ENCODE results near the gene ERV3-1. TPM values are rescaled to one million over a fixed set of nuclear protein-coding genes. Genes with fewer than 3 reads are reported as not detected.

Gene ERV3-1
- total RNA-seq, 1 experiment from 2014 or later, result 10.2 TPM

DNA sequence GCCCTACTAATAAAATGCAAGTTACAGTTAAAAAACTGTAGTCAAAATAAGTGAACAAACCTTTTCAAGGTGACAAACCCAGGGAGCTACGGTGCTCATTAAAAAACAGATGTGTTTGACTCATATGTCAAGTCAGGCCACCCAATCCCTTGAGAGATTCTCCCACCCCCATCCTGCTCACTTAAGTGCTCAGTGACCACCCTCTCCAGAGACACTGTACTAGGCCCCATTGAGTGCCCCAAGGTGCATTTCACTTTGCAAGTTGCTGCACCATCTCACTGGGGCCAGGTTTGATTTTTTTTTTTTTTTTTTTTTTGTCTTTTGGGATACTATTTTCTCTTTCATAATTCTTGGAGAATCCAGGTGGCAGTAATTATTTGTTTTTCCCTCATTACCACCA, 1.9 kb downstream of the ERV3-1 start (continued):
- TF ChIP-seq ATF6 (CRISPR knock-in tag; IDR thresholded peaks at IDR 0.05) (no peak), ETV6 (CRISPR knock-in tag; IDR thresholded peaks at IDR 0.05) (no peak), JAZF1 (CRISPR knock-in tag; IDR thresholded peaks at IDR 0.05) (no peak), ZNF425 (CRISPR knock-in tag; conservative IDR thresholded peaks at IDR 0.05) (no peak), MAX (CRISPR knock-in tag; IDR thresholded peaks at IDR 0.05) (no peak), KAT7 (CRISPR knock-in tag; IDR thresholded peaks at IDR 0.05; ENCODE audit: borderline replicate concordance) (no peak), ESRRA (CRISPR knock-in tag; IDR thresholded peaks at IDR 0.05; ENCODE audit: borderline replicate concordance) (no peak), IRF1 (CRISPR knock-in tag; IDR thresholded peaks at IDR 0.05) (no peak), SMAD4 (CRISPR knock-in tag; IDR thresholded peaks at IDR 0.05) (no peak)
- TF ChIP-seq, protein P1, sequence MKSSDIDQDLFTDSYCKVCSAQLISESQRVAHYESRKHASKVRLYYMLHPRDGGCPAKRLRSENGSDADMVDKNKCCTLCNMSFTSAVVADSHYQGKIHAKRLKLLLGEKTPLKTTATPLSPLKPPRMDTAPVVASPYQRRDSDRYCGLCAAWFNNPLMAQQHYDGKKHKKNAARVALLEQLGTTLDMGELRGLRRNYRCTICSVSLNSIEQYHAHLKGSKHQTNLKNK (CRISPR knock-in tag; IDR thresholded peaks at IDR 0.05), result no peak
- TF ChIP-seq, protein P2, sequence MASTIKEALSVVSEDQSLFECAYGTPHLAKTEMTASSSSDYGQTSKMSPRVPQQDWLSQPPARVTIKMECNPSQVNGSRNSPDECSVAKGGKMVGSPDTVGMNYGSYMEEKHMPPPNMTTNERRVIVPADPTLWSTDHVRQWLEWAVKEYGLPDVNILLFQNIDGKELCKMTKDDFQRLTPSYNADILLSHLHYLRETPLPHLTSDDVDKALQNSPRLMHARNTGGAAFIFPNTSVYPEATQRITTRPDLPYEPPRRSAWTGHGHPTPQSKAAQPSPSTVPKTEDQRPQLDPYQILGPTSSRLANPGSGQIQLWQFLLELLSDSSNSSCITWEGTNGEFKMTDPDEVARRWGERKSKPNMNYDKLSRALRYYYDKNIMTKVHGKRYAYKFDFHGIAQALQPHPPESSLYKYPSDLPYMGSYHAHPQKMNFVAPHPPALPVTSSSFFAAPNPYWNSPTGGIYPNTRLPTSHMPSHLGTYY (CRISPR knock-in tag; IDR thresholded peaks at IDR 0.05), result no peak

DNA sequence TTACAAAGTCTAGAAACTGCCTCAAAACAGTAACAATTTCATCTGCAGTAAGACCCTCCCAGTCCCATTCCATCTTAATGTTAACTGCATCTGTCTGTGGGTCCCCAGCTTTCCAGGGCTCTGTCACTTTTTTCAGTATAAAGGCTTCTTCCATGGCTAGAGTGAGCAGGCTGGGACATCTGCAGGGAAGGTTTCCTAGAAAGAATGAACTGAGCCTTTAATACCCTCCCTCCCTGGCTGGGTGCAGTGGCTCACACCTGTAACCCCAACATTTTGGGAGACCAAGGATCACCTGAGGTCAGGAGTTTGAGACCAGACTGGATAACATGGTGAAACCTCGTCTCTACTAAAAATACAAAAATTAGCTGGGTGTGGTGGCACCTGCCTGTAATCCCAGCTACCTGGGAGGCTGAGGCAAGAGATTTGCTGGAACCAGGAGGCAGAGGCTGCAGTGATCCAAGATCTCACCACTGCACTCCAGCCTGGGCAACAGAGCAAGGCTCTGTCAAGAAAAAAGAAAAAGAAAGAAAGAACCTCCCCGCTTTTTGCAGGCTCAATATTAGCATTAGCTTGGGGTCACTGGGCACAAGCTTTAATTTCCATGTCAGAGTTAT, 3.4 kb downstream of the ERV3-1 start:
- DNase-seq (ENCODE audit: low spot score) (no peak), ATAC-seq (no peak)
- peaks cover 52% of the 10 kb centered on the region for H3K9me3 Mint-ChIP-seq
- POLR2A ChIA-PET, result no interaction called here
- no peak overlapping the region for H3K4me3 Mint-ChIP-seq
- H3K27me3 Mint-ChIP-seq (ENCODE audit: low read depth), result no peaks in the 10 kb centered on the region; the same call in 1 of the 2 replicates
- TF ChIP-seq GABPB1 (CRISPR knock-in tag; IDR thresholded peaks at IDR 0.05), result peak; percentile 15; the same call in 1 of the 2 replicates
- no peak for TF ChIP-seq JUN (CRISPR knock-in tag; IDR thresholded peaks at IDR 0.05)
- TF ChIP-seq FOXJ3 (CRISPR knock-in tag; IDR thresholded peaks at IDR 0.05; ENCODE audit: borderline replicate concordance), result no peak
- TF ChIP-seq ZBTB21 (CRISPR knock-in tag; IDR thresholded peaks at IDR 0.05; ENCODE audit: borderline replicate concordance), result no peak
- H3K4me1 Mint-ChIP-seq, result peaks cover 35% of the 10 kb centered on the region
- peaks cover 56% of the 10 kb centered on the region for H3K36me3 Mint-ChIP-seq
- no peak overlapping the region for H3K27ac Mint-ChIP-seq
- CTCF ChIA-PET, result no interaction called here

- H3K4me1 Mint-ChIP-seq, result peaks cover 40% of the 10 kb centered on the region
- no peak for ATAC-seq
- H3K9me3 Mint-ChIP-seq, result peaks cover 60% of the 10 kb centered on the region
- ChIA-PET POLR2A (no interaction called here), CTCF (no interaction called here)
- no peak overlapping the region for H3K27ac Mint-ChIP-seq
- DNase-seq (ENCODE audit: low spot score), result no peak
- H3K36me3 Mint-ChIP-seq, result peaks cover 70% of the 10 kb centered on the region
- H3K4me3 Mint-ChIP-seq, result no peak overlapping the region
- H3K27me3 Mint-ChIP-seq (ENCODE audit: low read depth), result peaks cover 3% of the 10 kb centered on the region
- TF ChIP-seq ATF6 (CRISPR knock-in tag; IDR thresholded peaks at IDR 0.05) (no peak), E2F4 (CRISPR knock-in tag; IDR thresholded peaks at IDR 0.05; ENCODE audit: borderline replicate concordance, low read depth) (no peak), CBFB (CRISPR knock-in tag; IDR thresholded peaks at IDR 0.05; ENCODE audit: low read depth) (no peak), AR (CRISPR knock-in tag; IDR thresholded peaks at IDR 0.05) (no peak), ZNF219 (CRISPR knock-in tag; IDR thresholded peaks at IDR 0.05; ENCODE audit: borderline replicate concordance) (no peak)
These were observed 5.1 kb downstream of the ERV3-1 start for GRCh38 chr7:65001291-65001814.
